Endothelial cell (in vitro differentiated cells): ENCODE data around the gene VAC14. TPM values are rescaled to one million over a fixed set of nuclear protein-coding genes. Genes with fewer than 3 reads are reported as not detected.

Experiments used
- DNase-seq: peaks from one replicate; pipeline ENCODE4 v3.0.0; 2021; ENCODE audit warnings: low spot score
- H3K27ac Mint-ChIP-seq: one replicate; pipeline ENCODE4 v1.8.0; 2021; ENCODE audit warnings: mixed read lengths, inconsistent platforms; ENCODE audit not compliant: unreplicated experiment
- H3K27me3 Mint-ChIP-seq: one replicate; pipeline ENCODE4 v1.8.0; 2021; ENCODE audit warnings: mild to moderate bottlenecking, moderate library complexity, mixed read lengths, inconsistent platforms; ENCODE audit not compliant: unreplicated experiment
- H3K36me3 Mint-ChIP-seq: one replicate; pipeline ENCODE4 v1.8.0; 2021; ENCODE audit warnings: mild to moderate bottlenecking, low read depth, mixed read lengths, inconsistent platforms; ENCODE audit not compliant: unreplicated experiment
- H3K4me1 Mint-ChIP-seq: one replicate; pipeline ENCODE4 v1.8.0; 2021; ENCODE audit warnings: mild to moderate bottlenecking, mixed read lengths, inconsistent platforms; ENCODE audit not compliant: unreplicated experiment
- H3K4me3 Mint-ChIP-seq: one replicate; pipeline ENCODE4 v1.8.0; 2021; ENCODE audit warnings: mild to moderate bottlenecking, mixed read lengths, inconsistent platforms; ENCODE audit not compliant: unreplicated experiment
- H3K9me3 Mint-ChIP-seq: one replicate; pipeline ENCODE4 v1.8.0; 2021; ENCODE audit warnings: mixed read lengths, inconsistent platforms; ENCODE audit not compliant: unreplicated experiment
- CTCF ChIP-seq: fragments of 200-600 bp; sonication (generic); IDR thresholded peaks from one replicate; pipeline ENCODE4 v1.5.0; 2021; ENCODE audit warnings: antibody characterized with exemption; ENCODE audit not compliant: unreplicated experiment
- total RNA-seq: library from RNA; stranded (reverse); fragmentation: NEBNext Ultra II Directional; extraction: Animal tissue kit (Norgen Biotek cat#: 25700); gene quantifications from one replicate; pipeline ENCODE4 v1.2.1, GENCODE V29; 2021; ENCODE audit not compliant: unreplicated experiment

VAC14 gene
- total RNA-seq, 1 donor from 2014 or later: 35.6 TPM

GRCh38 chr16:70752426-70752825 lies 48.5 kb downstream of the VAC14 start:
- Mint-ChIP-seq H3K4me3 (no peak overlapping the region), H3K36me3 (peaks cover 19% of the 10 kb centered on the region), H3K9me3 (no peaks in the 10 kb centered on the region), H3K27ac (no peak overlapping the region), H3K27me3 (peaks cover 10% of the 10 kb centered on the region), H3K4me1 (peaks cover 19% of the 10 kb centered on the region)
- DNase-seq: no peak
- no peak for TF ChIP-seq CTCF

DNA sequence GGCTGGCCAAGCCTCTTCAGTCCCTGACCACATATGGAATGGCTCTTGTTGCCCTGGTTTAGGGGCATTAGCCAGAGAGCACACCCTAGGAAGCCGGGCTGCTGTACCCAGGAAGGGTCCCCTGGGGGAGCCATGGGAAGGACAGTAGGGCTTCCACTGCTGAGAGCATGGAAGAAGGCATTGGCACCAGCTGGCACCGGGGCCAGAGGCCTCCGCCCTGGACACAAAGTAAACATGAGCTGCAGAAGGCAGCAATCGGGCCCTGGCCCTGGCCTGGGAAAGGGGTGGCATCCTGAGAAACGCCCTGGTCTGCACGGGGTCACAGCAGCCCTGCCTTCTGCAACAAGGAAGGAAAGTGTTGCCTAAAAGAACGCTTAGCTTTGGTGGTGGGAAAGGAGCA lies 49.4 kb downstream of the VAC14 start:
- Mint-ChIP-seq H3K9me3 (no peaks in the 10 kb centered on the region), H3K4me3 (no peak overlapping the region), H3K36me3 (peaks cover 15% of the 10 kb centered on the region), H3K4me1 (peaks cover 20% of the 10 kb centered on the region), H3K27me3 (peaks cover 10% of the 10 kb centered on the region), H3K27ac (no peak overlapping the region)
- no peak for TF ChIP-seq CTCF
- no peak for DNase-seq

- Mint-ChIP-seq H3K36me3 (peaks cover 10% of the 10 kb centered on the region), H3K4me3 (no peak overlapping the region), H3K27me3 (peaks cover 10% of the 10 kb centered on the region), H3K27ac (no peak overlapping the region), H3K9me3 (no peaks in the 10 kb centered on the region), H3K4me1 (peaks cover 25% of the 10 kb centered on the region)
- peak; percentile 27 for DNase-seq
- TF ChIP-seq CTCF: no peak
These were observed 50.0 kb downstream of the VAC14 start for GRCh38 chr16:70750893-70751467.

DNA sequence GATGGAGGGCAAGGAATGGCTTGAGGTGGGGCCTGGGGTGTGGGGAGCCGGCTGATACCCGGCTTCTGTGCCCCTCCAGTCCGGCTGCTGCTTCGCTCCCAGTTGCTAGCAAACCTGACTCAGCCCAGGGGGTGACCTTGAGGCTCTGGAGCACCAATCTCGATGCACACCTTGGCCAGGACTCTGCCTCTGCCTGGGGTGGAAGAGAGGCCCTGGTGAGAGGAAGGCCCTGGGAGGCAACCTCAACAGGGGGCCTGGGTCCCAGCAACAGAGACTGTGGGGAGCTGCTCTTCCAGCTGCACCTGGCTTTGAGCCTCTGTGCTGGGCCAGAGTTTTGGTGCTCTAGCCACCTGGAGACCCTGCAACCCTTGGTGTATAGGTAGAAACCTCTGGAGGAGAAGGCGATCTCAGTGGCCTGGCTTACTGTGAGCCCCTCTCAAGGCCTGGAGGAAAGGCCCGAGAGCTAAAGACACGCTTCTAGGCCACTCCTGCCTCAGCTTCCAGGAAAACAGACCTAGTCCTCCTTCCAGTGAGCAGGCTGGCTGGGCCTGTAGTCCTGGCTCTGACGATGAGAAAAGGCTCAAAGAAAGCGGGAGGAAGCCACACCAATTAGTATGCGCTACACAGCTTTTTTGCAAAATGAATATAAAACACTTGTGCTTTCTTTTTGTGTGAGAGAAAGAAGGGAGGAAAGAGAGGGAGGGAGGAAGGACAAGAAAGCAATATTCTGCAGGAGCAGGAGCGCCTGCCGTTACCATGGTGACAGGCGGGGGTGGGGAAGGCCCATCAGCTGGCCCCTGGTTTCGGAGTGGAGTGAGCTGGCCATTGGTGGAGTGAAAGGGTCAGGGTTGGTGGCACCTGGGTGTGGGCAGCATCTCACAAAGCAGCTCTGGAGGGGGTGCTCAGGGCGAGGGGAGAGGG lies 51.0 kb downstream of the VAC14 start:
- Mint-ChIP-seq H3K27me3 (peaks cover 10% of the 10 kb centered on the region), H3K36me3 (peaks cover 10% of the 10 kb centered on the region), H3K4me1 (peaks cover 26% of the 10 kb centered on the region), H3K4me3 (no peak overlapping the region), H3K9me3 (no peaks in the 10 kb centered on the region), H3K27ac (no peak overlapping the region)
- DNase-seq: no peak
- TF ChIP-seq CTCF: no peak

- no peak overlapping the region for H3K27ac Mint-ChIP-seq
- no peak overlapping the region for H3K4me3 Mint-ChIP-seq
- H3K36me3 Mint-ChIP-seq: peaks cover 6% of the 10 kb centered on the region
- no peaks in the 10 kb centered on the region for H3K9me3 Mint-ChIP-seq
- peaks cover 26% of the 10 kb centered on the region for H3K4me1 Mint-ChIP-seq
- TF ChIP-seq CTCF: no peak
- peaks cover 8% of the 10 kb centered on the region for H3K27me3 Mint-ChIP-seq
- no peak for DNase-seq
These were observed 51.8 kb downstream of the VAC14 start for GRCh38 chr16:70749006-70749678.
